Measurements from ENCODE around the gene LGR5. TPM values are rescaled to one million over a fixed set of nuclear protein-coding genes. Genes with fewer than 3 reads are reported as not detected.

The LGR5 gene
- total RNA-seq, 6 experiments from 2014 or later, result not detected

DNA sequence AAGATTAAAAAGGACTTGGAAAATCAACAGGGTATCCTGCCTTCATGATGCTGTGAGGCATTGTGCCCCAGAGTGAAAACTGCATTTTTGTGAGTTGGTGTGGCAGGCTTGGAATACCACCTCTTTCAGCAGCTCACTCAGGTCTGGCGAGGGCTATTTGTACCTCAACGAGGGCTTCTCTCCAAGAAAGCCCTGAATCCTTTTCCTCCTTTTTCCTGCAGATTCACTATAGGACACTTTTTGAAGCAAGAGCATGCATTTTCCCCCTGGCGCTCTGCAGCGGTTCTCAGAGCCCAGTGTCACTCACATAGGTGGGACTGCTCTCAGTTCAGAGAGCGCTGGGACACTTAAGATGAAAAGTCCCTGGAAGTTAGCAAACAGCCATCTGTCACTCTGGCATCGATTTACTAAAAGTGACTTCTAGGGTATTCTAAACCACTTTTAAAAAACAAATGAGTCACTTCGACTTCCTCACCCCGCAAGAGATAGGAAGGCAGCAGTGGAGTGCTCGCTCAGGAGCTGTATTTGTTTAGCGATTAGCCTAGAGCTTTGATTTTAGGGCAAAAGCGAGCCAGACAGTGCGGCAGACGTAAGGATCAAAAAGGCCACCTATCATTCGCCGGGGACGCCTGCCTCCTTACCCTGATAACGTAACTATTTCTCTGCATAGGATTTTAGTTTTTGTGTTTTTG is 782 bp upstream of the LGR5 start:
- Mint-ChIP-seq H3K27me3 (ENCODE audit: insufficient read depth) (peaks cover 44% of the 10 kb centered on the region), H3K27ac (no peak overlapping the region), H3K36me3 (ENCODE audit: low read depth) (peaks cover 5% of the 10 kb centered on the region; the same call in 1 of the 2 replicates), H3K9me3 (peaks cover 12% of the 10 kb centered on the region), H3K4me3 (peak overlapping the region; percentile 76), H3K4me1 (ENCODE audit: low read depth) (peaks cover 9% of the 10 kb centered on the region)
- no peak for DNase-seq
- TF ChIP-seq, protein P1, sequence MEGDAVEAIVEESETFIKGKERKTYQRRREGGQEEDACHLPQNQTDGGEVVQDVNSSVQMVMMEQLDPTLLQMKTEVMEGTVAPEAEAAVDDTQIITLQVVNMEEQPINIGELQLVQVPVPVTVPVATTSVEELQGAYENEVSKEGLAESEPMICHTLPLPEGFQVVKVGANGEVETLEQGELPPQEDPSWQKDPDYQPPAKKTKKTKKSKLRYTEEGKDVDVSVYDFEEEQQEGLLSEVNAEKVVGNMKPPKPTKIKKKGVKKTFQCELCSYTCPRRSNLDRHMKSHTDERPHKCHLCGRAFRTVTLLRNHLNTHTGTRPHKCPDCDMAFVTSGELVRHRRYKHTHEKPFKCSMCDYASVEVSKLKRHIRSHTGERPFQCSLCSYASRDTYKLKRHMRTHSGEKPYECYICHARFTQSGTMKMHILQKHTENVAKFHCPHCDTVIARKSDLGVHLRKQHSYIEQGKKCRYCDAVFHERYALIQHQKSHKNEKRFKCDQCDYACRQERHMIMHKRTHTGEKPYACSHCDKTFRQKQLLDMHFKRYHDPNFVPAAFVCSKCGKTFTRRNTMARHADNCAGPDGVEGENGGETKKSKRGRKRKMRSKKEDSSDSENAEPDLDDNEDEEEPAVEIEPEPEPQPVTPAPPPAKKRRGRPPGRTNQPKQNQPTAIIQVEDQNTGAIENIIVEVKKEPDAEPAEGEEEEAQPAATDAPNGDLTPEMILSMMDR (IDR thresholded peaks at IDR 0.05), result no peak

DNA sequence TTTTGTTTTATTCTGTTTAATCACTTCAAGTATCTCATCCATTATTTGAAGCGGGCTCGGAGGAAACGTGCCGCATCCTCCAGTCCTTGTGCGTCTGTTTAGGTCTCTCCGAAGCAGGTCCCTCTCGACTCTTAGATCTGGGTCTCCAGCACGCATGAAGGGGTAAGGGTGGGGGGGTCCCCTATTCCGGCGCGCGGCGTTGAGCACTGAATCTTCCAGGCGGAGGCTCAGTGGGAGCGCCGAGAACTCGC is 311 bp upstream of the LGR5 start:
- H3K4me1 Mint-ChIP-seq (ENCODE audit: low read depth), result peaks cover 9% of the 10 kb centered on the region
- H3K27me3 Mint-ChIP-seq (ENCODE audit: insufficient read depth), result peaks cover 44% of the 10 kb centered on the region
- no peak overlapping the region for H3K27ac Mint-ChIP-seq
- H3K4me3 Mint-ChIP-seq, result peak overlapping the region; percentile 76
- peaks cover 5% of the 10 kb centered on the region; the same call in 1 of the 2 replicates for H3K36me3 Mint-ChIP-seq (ENCODE audit: low read depth)
- TF ChIP-seq, protein P1 (IDR thresholded peaks at IDR 0.05), result no peak
- no peak for DNase-seq
- peaks cover 12% of the 10 kb centered on the region for H3K9me3 Mint-ChIP-seq

DNA sequence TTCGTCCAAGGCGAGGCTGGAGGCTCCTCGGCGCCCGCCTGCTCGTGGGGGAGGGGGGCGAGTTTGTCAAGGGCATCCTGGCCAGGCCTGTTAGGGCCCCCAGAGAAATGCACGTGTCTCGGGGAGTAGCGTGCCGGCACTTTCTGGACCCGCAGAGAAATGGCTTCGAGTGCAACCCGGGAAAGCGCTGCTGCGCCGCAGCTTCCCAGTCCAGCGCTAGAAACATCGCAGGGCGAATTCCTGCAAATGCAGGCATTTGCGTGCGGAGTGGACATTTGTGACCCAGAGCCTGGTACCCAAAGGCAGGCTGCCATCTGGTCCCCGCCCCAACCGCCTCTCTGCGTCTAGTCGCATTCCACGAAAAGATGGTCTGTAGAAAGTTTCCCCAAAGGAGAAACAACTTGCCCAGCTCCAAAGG is 756 bp downstream of the LGR5 start:
- H3K36me3 Mint-ChIP-seq (ENCODE audit: low read depth), result peaks cover 4% of the 10 kb centered on the region; the same call in 1 of the 2 replicates
- TF ChIP-seq, protein P1 (IDR thresholded peaks at IDR 0.05), result no peak
- peaks cover 44% of the 10 kb centered on the region for H3K27me3 Mint-ChIP-seq (ENCODE audit: insufficient read depth)
- DNase-seq, result no peak
- H3K4me3 Mint-ChIP-seq, result peak overlapping the region; percentile 58; the same call in 1 of the 2 replicates
- H3K27ac Mint-ChIP-seq, result no peak overlapping the region
- peaks cover 10% of the 10 kb centered on the region for H3K9me3 Mint-ChIP-seq
- peaks cover 9% of the 10 kb centered on the region for H3K4me1 Mint-ChIP-seq (ENCODE audit: low read depth)

DNA sequence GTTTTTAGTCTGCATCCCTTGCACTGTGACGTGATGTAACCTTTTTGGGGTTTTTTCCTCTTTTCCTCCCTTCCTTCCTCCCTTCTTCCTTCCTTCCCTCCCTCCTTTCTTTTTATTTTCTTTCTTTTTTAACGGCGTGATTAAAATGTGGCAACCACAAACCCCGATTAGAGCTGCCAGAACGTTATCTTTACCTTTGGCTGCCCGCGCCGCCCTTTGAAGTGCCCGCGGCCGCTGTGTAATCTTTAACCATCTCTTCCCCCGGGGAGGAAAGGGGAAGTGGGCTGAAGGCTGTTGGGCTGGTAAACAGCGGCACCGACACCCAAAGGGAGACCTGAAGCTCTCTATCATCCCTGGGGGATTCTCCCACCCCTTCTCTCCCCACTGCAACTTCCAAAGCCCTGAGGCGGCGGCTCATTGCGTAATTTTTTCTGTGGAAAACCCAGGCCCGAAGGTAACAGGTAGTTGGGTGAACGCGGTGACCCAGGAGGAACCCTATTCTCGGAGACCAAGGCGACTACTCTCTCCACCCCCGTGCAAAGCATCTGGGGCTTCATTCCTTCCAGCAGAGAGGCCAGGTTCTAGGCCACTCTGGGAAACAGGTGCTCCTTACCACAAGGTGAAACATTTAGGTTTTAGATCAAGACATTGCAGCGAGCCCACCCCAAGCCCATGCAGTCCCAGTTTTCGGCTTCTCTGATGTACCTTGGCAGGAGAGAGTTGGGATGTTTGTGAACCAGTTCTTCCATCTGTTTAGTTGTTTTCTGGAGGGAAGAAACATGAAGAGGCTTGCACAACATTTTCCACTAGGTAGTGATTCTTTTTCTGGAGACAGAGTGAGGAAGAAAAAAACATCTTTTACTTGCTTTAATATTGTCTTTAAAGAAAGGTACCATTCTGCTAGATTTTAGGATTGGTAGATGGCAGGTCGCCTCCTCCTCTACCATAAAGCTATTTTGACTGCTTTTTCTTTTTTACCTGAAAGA is 1.5 kb downstream of the LGR5 start:
- Mint-ChIP-seq H3K4me3 (peak overlapping the region; percentile 58; the same call in 1 of the 2 replicates), H3K27me3 (ENCODE audit: insufficient read depth) (peaks cover 46% of the 10 kb centered on the region), H3K4me1 (ENCODE audit: low read depth) (peaks cover 9% of the 10 kb centered on the region), H3K27ac (no peak overlapping the region), H3K9me3 (peaks cover 8% of the 10 kb centered on the region), H3K36me3 (ENCODE audit: low read depth) (no peaks in the 10 kb centered on the region)
- DNase-seq, result no peak
- TF ChIP-seq, protein P1 (IDR thresholded peaks at IDR 0.05), result no peak

DNA sequence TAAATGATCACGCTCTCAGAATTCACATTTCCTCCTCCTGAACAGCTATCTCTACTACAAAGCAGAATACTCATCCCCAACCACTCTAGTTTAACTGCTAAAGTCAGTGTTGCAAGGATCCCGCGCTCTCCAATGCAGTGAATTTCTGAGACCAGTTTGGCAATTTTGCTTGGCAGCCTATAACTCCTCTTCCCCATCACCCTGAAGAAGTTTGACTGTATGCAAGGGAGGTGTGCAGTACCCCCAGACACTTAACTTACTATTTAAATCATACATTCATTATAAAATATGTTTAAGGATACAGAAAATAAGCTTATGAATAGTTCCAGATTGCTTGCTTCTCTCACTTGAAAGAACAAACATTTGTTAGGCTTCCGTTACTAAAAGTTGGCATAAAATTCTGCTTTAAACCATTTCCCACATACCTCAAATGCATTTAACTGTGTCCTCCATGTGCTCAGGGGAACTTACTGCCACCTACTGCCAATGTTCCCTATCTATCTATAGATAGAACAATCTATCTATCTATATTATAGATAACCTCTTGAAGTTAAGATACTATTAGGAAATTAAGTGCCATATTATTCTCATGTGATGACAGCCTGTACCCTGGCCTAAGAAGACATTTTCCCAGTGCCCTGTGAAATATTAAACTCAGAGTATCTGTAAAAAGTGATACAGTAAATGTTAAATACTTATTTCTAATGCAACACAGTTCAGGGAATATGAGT is 2.4 kb downstream of the LGR5 start:
- Mint-ChIP-seq H3K4me3 (no peak overlapping the region), H3K9me3 (peaks cover 2% of the 10 kb centered on the region; the same call in 1 of the 2 replicates), H3K4me1 (ENCODE audit: low read depth) (peaks cover 9% of the 10 kb centered on the region), H3K27ac (no peak overlapping the region), H3K36me3 (ENCODE audit: low read depth) (no peaks in the 10 kb centered on the region), H3K27me3 (ENCODE audit: insufficient read depth) (peaks cover 39% of the 10 kb centered on the region)
- TF ChIP-seq, protein P1 (IDR thresholded peaks at IDR 0.05), result no peak
- DNase-seq, result no peak
